Activated T-helper 1 cell treated with Interleukin-2 at 50 U/mL for 16 hours (primary cell): ENCODE results near the gene SOCS7.
A peak's percentile ranks its signal among the peaks of the same experiment; 100 is the strongest.

Experiments
- DNase-seq: peaks from one replicate; pipeline ENCODE4 v3.0.0-alpha.2; 2020; ENCODE audit warnings: low read depth

Gene SOCS7

GRCh38 chr17:38442548-38442947 lies 90.9 kb downstream of the SOCS7 start:
- no peak for DNase-seq

- DNase-seq = no peak
Measured at GRCh38 chr17:38443356-38444031, 91.8 kb downstream of the SOCS7 start.

GRCh38 chr17:38444151-38444550 lies 92.5 kb downstream of the SOCS7 start:
- DNase-seq = peak; percentile 40

- DNase-seq = no peak
Measured at GRCh38 chr17:38447502-38448085, 96.0 kb downstream of the SOCS7 start.

GRCh38 chr17:38448208-38448771 lies 96.6 kb downstream of the SOCS7 start:
- no peak for DNase-seq

GRCh38 chr17:38449364-38449763 lies 97.7 kb downstream of the SOCS7 start:
- no peak for DNase-seq

- DNase-seq = no peak
Measured at GRCh38 chr17:38450557-38451029, 98.9 kb downstream of the SOCS7 start.

GRCh38 chr17:38451030-38451839 lies 99.6 kb downstream of the SOCS7 start:
- DNase-seq = no peak

- no peak for DNase-seq
Measured at GRCh38 chr17:38451840-38452529, 100.3 kb downstream of the SOCS7 start.

GRCh38 chr17:38452719-38453118 lies 101.1 kb downstream of the SOCS7 start:
- no peak for DNase-seq

- DNase-seq = no peak
Measured at GRCh38 chr17:38453951-38454421, 102.3 kb downstream of the SOCS7 start.

GRCh38 chr17:38454532-38454931 lies 102.9 kb downstream of the SOCS7 start:
- DNase-seq = no peak
